ENCODE data around the gene RTF2. TPM values are rescaled to one million over a fixed set of nuclear protein-coding genes. Genes with fewer than 3 reads are reported as not detected.

RTF2 gene
- total RNA-seq, 1 donor from 2014 or later = 65.5 TPM

- DNase-seq (ENCODE audit: low spot score, unreplicated experiment) = no peak
- TF ChIP-seq CTCF (IDR thresholded peaks at IDR 0.05; ENCODE audit: unreplicated experiment) = no peak
- H3K27me3 Mint-ChIP-seq = peaks cover 4% of the 10 kb centered on the region
- no peaks in the 10 kb centered on the region for H3K9me3 Mint-ChIP-seq (ENCODE audit: low read depth)
- no peaks in the 10 kb centered on the region for H3K36me3 Mint-ChIP-seq (ENCODE audit: insufficient read depth)
- H3K4me3 Mint-ChIP-seq (ENCODE audit: low read depth) = no peak overlapping the region
- H3K27ac Mint-ChIP-seq = no peak overlapping the region
- no peaks in the 10 kb centered on the region for H3K4me1 Mint-ChIP-seq (ENCODE audit: low read depth)
Observed at GRCh38 chr20:56449459-56449858, 19.0 kb upstream of the RTF2 start.

GRCh38 chr20:56451056-56451765 lies 17.2 kb upstream of the RTF2 start:
- Mint-ChIP-seq H3K4me3 (ENCODE audit: low read depth) (no peak overlapping the region), H3K27ac (no peak overlapping the region), H3K4me1 (ENCODE audit: low read depth) (no peaks in the 10 kb centered on the region), H3K36me3 (ENCODE audit: insufficient read depth) (no peaks in the 10 kb centered on the region), H3K27me3 (peaks cover 4% of the 10 kb centered on the region), H3K9me3 (ENCODE audit: low read depth) (no peaks in the 10 kb centered on the region)
- DNase-seq (ENCODE audit: low spot score, unreplicated experiment) = no peak
- TF ChIP-seq CTCF (IDR thresholded peaks at IDR 0.05; ENCODE audit: unreplicated experiment) = no peak

GRCh38 chr20:56453352-56453751 lies 15.1 kb upstream of the RTF2 start:
- Mint-ChIP-seq H3K9me3 (ENCODE audit: low read depth) (no peaks in the 10 kb centered on the region), H3K36me3 (ENCODE audit: insufficient read depth) (no peaks in the 10 kb centered on the region), H3K4me3 (ENCODE audit: low read depth) (no peak overlapping the region), H3K27me3 (peaks cover 11% of the 10 kb centered on the region), H3K27ac (no peak overlapping the region), H3K4me1 (ENCODE audit: low read depth) (no peaks in the 10 kb centered on the region)
- DNase-seq (ENCODE audit: low spot score, unreplicated experiment) = no peak
- no peak for TF ChIP-seq CTCF (IDR thresholded peaks at IDR 0.05; ENCODE audit: unreplicated experiment)

- no peak for TF ChIP-seq CTCF (IDR thresholded peaks at IDR 0.05; ENCODE audit: unreplicated experiment)
- no peak overlapping the region for H3K4me3 Mint-ChIP-seq (ENCODE audit: low read depth)
- no peak overlapping the region for H3K27ac Mint-ChIP-seq
Observed at GRCh38 chr20:56454754-56455153, 13.7 kb upstream of the RTF2 start.

GRCh38 chr20:56458206-56458821 lies 10.1 kb upstream of the RTF2 start:
- H3K27ac Mint-ChIP-seq = no peak overlapping the region
- H3K36me3 Mint-ChIP-seq (ENCODE audit: insufficient read depth) = no peaks in the 10 kb centered on the region
- no peak for DNase-seq (ENCODE audit: low spot score, unreplicated experiment)

More at GRCh38 chr20:56454754-56455153, 13.7 kb upstream of the RTF2 start:
- Mint-ChIP-seq H3K36me3 (ENCODE audit: insufficient read depth) (no peaks in the 10 kb centered on the region), H3K9me3 (ENCODE audit: low read depth) (no peaks in the 10 kb centered on the region), H3K27me3 (peaks cover 11% of the 10 kb centered on the region), H3K4me1 (ENCODE audit: low read depth) (no peaks in the 10 kb centered on the region)
- no peak for DNase-seq (ENCODE audit: low spot score, unreplicated experiment)

More at GRCh38 chr20:56458206-56458821, 10.1 kb upstream of the RTF2 start:
- Mint-ChIP-seq H3K4me1 (ENCODE audit: low read depth) (no peaks in the 10 kb centered on the region), H3K9me3 (ENCODE audit: low read depth) (no peaks in the 10 kb centered on the region), H3K4me3 (ENCODE audit: low read depth) (no peak overlapping the region), H3K27me3 (peaks cover 26% of the 10 kb centered on the region)
- TF ChIP-seq CTCF (IDR thresholded peaks at IDR 0.05; ENCODE audit: unreplicated experiment) = no peak
